HG02623 (cell line): Measurements from ENCODE around the gene A3GALT2.
"Not testable (repeated sequence)": the region's sequence is repeated elsewhere in the genome, so short reads cannot be mapped to it uniquely, and the experiment has no call there.

Experiments
- ATAC-seq: cut with Tn5 transposase; IDR thresholded peaks from one replicate; pipeline ENCODE4 v1.9.1; 2021; ENCODE audit warnings: moderate library complexity; ENCODE audit not compliant: unreplicated experiment

Gene A3GALT2

DNA sequence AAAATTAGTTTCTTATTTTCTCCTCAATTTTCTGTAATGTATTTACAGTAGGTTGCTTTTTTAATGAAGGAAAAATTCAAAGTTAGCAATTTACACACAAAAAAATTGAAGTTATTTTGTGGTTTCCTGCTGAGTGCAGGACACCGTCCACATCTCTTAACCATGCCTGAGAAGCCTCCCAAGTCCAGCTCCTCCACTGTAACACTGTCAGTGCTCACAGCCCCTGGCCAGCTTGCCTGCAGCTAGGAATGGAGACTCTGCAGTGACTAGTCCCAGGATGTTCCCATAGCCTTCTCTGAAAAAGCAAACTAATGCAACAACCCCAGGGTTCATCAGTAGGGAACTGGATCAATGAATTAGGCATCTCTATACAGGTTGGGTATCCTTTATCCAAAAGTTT is 3.5 kb downstream of the A3GALT2 start:
- ATAC-seq = no peak

DNA sequence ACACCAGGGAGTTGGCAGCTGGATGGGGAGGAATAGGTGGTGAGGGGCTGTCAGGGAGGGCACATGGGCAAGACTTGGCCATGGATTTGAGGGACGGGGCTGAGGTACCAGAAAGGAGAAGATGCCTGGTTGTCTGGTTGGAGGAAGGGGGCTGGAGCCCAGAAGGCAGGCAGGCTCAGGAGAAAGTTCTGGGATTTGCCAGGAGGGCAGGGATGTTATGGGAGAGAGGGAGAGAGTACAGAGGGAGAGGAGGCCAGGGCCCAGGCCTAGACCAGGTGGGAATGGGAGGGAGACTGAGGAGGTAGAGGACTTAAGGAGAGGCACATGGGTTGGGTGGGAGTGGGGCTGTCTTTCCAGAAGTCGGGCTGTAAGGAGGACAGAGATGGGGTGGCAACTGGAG is 4.3 kb downstream of the A3GALT2 start:
- ATAC-seq = no peak

DNA sequence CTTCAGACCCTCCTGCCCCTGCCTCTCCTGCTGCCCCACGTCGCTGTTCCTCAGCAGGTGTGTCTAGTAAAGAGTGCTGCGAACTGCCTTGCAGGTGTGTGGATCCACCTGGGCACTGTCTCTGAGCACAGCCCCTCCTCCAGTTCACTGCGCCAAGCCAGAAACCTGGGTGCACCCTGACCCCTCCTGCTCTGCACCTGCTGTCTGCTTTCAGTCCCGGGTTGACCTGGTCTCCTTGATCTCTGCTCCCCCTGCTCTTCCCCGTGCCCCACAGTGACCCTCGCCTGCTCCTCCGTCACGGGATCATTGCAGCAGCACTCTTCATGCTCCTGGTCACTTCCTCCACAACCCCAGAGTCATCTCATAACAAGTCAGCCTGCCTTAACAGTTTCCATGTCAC is 6.5 kb downstream of the A3GALT2 start:
- ATAC-seq = no peak

DNA sequence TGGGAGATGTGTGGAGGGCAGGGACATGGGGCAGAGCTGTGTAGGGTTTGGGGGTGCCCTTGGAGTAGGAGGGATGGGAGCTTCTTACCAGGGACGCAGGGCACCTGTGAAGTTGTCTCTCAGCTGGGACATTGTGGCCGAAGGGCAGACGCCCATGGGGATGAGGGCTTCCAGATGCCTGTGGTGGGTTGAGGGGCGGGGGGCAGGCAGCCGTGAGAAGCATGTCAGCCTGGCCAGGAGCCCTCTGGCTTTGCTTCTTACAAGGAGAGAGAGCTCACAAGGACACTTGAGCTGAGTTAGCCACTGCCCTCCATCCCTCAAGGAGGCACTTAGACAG is 8.5 kb downstream of the A3GALT2 start:
- ATAC-seq = no peak

DNA sequence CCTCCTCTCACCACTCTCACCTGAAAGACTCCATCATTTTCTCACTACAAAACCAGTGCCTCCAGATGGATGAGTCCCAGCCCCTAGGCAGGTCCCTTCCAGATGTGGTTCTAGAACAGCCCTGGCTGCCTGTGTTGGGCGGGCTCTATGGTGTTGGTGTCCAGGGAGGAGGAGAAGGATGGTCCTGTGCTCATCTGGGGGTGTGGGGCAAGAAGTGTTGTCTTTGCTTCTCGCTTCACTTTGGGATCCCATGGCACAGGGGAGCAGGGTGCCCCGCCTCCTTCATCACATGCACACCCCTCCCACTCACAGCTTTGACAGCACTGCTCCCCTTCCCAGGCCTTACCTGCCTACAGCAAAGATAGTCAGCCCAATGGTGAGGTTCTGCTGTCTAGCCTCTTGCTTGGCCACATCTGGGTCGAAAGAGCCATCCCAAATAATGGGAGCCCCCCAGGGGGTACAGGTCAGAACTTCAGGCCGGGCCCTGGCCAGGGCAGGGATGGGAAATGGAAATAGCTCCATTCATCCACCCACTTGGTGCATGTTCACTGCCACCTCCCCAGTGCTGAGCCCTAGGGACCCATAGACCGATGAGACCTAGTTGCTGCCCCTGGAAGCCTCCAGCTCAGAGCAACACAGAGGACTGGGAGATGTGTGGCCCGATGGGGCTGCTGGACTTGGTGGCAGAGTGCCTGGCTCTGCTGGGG is 9.0 kb downstream of the A3GALT2 start:
- ATAC-seq = no peak

DNA sequence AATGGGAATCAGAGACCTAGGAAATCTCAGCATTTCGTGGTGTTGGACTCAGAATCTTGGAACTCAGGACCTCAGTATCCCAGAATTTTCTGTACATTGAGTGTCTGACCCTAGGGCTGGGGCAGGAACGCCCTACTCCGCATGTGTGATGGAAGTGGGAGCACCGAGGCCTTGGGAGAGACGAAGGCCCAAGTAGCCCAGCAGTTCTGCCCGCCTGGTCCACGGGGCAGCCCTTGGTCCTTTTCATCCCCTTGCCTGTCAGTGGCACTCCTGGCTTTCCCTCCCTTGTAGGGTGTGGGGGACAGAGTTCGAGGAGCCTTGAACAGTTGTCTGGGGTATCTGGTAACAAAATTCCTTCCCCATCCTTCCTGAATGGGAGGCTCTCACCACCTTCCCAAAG is 10.2 kb downstream of the A3GALT2 start:
- ATAC-seq = no peak

DNA sequence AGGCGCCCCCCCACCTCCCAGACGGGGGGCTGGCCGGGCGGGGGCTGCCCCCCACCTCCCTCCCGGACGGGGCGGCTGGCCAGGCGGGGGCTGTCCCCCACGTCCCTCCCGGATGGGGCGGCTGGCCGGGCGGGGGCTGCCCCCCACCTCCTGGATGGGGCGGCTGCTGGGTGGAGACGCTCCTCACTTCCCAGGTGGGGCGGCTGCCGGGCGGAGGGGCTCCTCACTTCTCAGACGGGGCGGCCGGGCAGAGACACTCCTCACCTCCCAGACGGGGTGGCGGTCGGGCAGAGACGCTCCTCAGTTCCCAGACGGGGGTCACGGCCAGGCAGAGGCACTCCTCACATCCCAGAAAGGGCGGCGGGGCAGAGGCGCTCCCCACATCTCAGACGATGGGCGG is 11.5 kb downstream of the A3GALT2 start:
- not testable (repeated sequence) for ATAC-seq

DNA sequence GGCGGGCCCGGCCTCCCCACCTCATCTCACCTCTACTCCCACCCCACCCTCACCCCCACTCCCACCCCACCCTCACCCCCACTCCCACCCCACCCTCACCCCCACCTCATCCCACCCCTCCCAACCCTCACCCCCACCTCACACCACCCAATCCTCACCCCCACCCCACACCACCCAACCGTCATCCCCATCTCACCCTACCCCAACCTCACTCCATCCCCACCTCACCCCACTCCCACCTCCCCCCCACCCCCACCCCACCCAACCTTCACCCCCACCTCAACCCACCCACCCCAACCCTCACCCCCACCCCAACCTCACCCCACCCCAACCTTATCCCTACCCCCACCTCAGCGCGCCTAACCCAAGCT is 13.4 kb downstream of the A3GALT2 start:
- no peak for ATAC-seq

DNA sequence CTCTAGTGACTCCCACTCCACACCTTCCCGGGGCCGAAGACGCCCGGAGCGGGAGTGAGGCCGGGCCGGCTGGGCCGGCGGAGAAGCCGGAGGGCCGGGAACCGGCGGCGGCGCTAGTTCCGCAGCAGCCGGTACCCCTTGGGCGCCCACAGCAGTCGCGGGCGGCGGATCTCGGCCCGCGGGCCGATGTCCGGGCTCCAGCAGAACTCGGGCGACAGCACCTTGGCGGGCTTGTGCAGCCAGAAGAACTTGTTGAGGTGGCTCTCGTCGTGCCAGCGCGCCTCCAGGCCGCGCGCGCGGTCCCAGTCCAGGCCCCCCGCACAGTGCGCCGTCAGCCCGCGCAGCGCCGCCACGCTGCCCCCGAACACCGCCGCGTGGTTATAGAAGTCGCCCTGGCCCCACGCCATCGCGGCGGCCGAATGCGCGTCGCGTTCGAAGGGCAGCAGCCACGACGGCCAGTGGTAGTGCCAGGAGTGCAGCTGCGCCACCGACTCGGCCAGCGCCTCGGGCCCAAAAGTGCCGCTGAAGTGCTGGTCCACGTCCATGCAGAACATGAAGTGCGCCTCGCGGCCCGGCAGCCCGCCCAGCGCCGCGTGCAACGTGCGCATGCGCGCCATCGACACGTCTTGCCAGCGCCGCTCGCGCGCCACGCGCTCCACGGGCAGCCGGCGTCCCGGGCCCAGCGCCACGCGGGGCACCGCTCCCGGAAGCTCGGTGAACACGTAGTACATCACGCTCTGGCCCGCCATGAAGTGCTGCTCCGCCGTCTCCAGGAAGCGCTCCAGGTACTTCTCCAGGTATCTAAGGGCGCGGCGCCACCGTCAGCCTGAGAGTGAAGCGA is 14.0 kb downstream of the A3GALT2 start:
- no peak for ATAC-seq

DNA sequence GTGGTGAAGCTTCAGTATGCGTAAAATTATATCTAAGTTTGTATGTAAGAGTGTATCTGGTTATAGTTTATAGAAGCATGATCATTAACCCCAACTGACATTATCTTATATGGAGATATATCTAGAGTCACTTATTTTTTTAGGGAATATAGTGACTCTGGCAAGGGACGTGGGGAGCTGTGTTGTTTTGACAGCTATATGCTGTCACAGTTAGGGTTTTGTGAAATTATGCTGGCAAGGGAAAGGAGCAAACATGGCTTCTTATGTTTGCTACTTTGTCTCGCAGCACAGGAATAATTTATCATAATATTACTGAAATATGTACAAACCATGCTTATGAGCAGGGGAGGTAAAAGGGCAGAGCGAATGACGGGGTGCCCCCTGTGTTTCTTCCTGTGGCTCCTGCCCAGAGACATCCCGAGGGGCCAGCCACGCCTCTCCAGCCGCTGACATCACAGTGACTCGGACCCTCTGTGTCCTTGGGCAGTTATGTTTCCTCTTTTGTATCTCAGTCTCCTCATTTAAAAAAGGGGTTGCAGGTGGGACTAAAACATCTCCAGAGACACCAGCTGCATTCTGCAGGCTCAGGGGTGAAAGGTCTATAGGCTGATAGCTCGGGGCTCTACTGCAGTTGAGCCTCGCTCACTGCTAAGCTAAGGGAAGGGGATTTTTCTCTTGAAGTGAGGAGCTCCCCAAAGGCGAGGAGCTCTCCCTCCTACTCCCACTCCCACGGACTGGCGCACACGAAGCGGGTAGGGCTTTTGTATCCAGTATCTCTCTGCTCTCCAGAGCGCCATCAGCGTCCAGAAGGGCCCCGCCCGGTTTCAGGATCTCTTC is 14.9 kb downstream of the A3GALT2 start:
- ATAC-seq = no peak

DNA sequence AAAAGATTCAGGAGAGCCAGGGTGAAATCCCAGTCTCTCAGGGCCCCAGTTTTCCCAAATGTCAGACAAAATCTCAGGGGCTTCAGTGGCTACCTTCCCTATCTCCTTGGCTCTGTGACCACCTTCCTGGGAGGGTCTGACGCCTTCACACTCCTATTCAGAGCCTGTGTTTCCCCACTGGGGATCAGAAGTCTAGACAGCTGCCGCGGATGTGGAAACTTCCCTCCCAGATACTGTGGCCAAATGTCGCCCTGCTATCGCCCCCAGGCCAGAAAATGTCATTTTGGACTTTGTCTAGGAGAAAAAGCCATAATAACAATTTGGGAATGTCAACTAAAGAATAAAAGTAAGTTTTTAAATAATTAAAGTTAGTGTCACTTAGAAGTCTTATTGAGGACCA is 15.9 kb downstream of the A3GALT2 start:
- ATAC-seq = no peak

DNA sequence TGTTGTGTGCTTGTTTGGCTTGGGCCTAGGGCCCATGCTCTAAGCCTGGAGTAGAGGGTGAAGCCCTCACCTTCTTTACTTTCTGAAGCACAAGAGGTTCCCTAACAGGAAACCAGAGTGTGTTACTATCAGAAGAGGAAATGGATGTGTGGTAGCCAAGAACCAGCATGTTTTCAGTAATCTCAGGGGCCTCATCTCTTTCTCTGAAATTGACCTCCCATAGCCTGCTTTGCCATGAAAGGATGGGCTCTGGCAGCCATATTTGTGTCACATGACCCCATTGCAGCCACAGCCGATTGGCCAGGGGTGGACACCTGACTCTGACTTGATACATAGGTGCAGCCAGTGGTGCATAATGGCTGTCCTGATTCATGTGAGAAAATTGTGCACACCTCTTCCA is 18.6 kb downstream of the A3GALT2 start:
- ATAC-seq = no peak

DNA sequence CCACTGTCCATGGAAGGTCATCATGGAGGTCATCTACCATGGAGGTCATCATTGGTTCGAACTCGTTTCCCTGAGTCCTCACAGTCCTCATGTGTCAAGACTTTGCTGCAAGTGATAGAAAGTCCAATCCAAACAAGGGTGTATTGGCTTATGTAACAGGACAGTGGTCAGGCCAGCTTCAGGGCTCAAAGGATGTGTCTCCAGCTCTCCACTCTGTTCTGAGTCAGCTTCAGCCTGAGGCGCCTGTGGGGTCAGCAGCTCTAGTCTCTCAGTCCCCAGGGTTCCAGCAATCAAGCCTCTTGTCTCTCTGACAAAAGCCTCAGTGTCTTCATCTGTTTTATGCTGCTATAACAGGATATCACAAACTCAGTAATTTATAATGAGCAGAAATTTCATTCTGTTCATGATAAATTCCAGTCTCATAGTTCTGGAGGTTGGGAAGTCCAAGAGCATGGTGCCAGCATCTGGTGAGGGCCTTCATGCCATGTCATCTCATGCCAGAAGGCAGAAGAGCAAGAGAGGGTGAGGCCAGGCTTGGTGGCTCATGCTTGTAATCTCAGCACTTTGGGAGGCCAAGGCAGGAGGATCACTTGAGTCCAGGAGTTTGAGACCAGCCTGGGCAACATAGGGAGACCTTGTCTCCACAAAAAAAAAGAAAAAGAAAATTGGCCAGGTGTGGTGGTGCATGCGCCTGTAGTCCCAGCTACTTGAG is 19.5 kb downstream of the A3GALT2 start:
- ATAC-seq = no peak

DNA sequence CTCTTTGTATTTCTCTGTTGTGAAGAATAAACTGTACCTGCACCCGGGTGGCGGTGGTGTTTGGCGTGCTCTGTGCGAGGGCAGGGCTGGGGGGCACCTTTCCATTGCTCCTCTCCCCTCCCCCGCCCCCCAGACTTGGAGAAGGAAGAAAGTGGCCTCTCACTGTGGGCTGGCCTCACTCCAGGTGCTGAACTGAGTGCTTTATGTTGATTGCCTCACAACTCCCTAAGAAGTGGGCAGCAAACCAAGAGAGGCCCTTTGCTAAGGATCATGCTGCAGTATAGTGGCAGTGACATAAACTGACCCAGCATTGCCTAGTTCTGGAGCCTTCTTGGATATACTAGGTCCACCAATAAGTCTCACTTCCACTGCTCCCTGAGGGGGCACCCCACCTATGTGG is 20.2 kb downstream of the A3GALT2 start:
- ATAC-seq = no peak

DNA sequence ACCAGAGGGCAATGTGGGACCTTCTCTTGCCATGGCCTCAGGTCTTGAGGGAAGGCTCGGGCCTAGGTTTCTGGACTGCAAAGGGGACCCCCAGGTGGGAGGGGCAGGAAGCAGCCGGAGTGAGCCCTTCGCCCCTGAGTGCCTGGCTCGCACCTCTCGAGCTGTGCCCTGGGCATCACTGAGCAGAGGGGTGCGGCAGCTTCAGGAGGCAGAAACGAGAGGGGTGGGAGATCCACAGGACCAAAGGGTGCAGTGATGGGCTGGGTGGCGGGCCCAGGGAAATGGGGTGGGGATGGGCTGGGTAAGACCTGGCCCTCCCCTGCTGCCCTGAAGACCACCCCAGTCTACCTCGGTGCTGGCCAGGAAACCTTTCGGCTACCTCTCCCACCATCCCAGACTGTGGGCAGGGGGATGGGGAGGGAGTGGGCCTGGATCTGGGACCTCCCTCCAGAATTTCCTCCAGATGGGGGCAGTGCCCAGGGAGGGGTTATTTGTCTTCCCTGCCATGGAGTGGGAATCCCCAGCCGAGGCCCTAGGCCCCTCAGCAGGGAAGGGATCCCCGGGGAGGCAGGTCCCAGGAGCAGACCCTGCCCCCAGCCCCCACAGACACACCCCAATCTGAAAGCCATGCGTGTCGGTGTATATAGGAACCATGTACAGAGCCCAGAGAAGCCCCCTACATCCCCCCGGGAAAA is 21.3 kb downstream of the A3GALT2 start:
- ATAC-seq = no peak

DNA sequence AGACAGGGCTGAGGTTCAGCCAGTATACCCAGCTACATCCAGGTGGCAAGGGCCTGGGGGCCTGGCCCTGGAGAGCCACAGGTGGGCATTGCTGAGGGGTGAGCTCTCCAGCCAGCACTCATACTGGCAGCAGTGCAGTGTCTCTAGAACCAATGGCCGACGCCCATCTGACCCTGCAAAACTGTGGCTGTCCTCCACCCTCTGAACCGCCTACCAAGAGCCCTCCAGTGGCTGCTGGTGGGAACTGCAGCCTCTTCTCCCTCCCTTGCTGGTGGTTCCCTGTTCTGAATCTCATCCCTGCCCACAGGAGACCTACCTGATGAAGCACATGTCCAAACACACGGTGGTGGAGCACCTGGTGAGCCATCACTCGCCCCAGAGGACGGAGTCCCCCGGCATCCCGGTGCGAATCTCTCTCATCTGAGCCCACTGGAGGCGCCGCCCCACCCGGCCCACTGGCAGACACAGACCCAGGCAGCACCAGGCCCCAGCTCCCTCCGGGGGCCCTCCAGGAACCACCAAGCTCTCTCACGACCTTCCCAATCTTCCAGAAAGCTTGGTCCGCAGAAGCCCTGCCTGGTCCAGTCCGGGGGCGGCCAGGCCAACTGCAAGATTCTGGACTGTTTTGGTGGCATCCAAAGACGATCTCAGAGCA is 22.1 kb downstream of the A3GALT2 start:
- no peak for ATAC-seq

DNA sequence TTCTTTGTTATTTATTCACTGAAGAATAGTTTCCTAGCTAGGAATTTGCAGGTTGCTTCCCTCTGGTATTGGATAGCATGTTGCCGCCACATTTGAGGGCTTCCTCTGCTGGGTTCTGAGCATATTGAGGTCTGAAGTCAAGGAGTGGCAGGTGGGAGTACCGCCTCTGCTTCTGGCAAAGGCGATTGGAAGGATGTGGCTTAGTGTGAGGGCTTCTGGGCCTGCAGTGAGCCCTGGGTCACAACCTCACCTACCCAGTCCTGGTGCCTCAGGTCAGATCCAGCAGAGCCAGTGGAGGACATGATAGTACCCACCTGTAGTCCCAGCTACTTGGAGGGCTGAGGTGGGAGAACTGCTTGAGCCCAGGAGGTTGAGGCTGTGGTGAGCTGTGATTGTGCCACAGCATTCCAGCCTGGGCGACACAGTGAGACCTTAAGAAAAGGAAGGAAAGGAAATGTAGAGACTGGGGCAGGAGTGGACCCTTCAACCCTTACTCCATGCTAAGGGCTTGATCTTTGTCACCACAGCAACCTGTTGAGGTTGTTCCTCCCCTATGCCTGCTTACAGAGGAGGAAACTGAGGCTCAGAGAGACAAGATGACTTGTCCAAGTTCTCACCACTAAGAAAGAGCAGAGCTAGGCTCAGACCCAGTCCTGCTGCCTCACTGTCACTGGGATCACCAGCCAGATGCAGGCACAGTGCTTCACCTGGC is 22.8 kb downstream of the A3GALT2 start:
- no peak for ATAC-seq

DNA sequence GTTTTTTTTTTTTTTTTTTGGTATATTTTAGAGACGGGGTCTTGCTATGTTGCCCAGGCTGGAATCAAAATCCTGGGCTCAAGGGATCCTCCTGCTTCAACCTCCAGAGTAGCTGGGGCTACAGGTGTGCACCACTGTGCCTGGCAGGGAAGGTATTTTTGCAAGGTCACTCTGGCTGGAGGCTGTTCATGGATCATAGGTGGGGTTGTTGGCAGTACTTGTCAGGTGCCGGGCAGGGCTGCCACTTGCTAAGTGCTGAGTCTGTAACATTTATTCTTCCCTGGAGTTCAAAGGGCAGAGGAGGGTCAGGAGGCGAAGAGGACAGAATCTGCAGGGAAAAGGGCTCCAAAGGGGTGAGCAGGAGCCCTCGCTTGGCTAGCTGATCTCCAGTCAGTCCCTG is 24.1 kb downstream of the A3GALT2 start:
- no peak for ATAC-seq

DNA sequence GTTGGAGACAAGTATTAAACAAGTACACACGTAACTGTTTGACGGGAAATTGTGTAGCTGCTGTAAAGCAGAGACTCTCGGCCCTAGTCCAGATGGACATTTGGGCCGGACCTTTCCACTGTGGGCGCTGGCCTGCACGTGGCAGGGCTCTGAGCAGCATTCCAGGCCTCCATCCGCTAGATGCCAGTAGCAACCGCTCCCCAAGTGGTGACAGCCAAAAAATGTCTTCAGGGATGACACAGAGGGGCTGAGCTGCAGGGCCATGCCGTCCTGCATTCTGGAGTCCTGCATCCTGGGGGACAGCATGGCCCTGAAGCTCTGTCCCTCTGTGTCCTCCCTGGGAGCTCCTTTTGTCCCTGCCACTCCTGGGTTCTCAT is 24.8 kb downstream of the A3GALT2 start:
- no peak for ATAC-seq
